HFFc6 (cell line): ENCODE measurements around the gene RHBDD3. TPM values are rescaled to one million over a fixed set of nuclear protein-coding genes. Genes with fewer than 3 reads are reported as not detected.

Source experiments
- DNase-seq: peaks from one replicate; pipeline ENCODE4 v3.0.0-alpha.2; 2018
- H3K27ac Mint-ChIP-seq: 2 replicates; pipeline ENCODE4 v1.8.0; 2020; ENCODE audit warnings: mild to moderate bottlenecking, mixed read lengths
- H3K27me3 Mint-ChIP-seq: 2 replicates; pipeline ENCODE4 v1.8.0; 2021; ENCODE audit warnings: mild to moderate bottlenecking, moderate library complexity, mixed read lengths; ENCODE audit not compliant: insufficient read depth
- H3K36me3 Mint-ChIP-seq: 2 replicates; pipeline ENCODE4 v1.8.0; 2021; ENCODE audit warnings: low read depth, mixed read lengths
- H3K4me1 Mint-ChIP-seq: 2 replicates; pipeline ENCODE4 v1.8.0; 2020; ENCODE audit warnings: low read depth, mixed read lengths
- H3K4me3 Mint-ChIP-seq: 2 replicates; pipeline ENCODE4 v1.8.0; 2020; ENCODE audit warnings: mild to moderate bottlenecking, moderate library complexity, mixed read lengths
- H3K9me3 Mint-ChIP-seq: 2 replicates; pipeline ENCODE4 v1.8.0; 2020; ENCODE audit warnings: mild to moderate bottlenecking, mixed read lengths
- CTCF ChIP-seq: fragments of 200-600 bp; sonication (generic); IDR thresholded peaks from 2 replicates; pipeline ENCODE4 v1.5.0; 2021; ENCODE audit warnings: antibody characterized with exemption, mild to moderate bottlenecking
- total RNA-seq, 6 experiments: library from RNA; stranded (reverse); fragmentation: NEBNext Ultra II Directional; extraction: Animal tissue kit (Norgen Biotek cat#: 25700); gene quantifications; 2 replicates in 1 of 6; 3 replicates in 5 of 6; pipeline ENCODE4 v1.2.3, GENCODE V29; 2021

RHBDD3 gene
- total RNA-seq, 6 experiments from 2014 or later: 19.4 to 24.0 (median 21.0) TPM

GRCh38 chr22:29258407-29259252 lies 9.2 kb downstream of the RHBDD3 start:
- Mint-ChIP-seq H3K27ac (no peak overlapping the region), H3K4me1 (no peaks in the 10 kb centered on the region), H3K4me3 (no peak overlapping the region), H3K27me3 (no peaks in the 10 kb centered on the region), H3K9me3 (no peaks in the 10 kb centered on the region), H3K36me3 (no peaks in the 10 kb centered on the region)
- TF ChIP-seq CTCF: no peak
- no peak for DNase-seq

GRCh38 chr22:29257751-29258181 lies 10.0 kb downstream of the RHBDD3 start:
- DNase-seq: no peak
- Mint-ChIP-seq H3K27ac (no peak overlapping the region), H3K4me3 (no peak overlapping the region)

GRCh38 chr22:29256606-29257325 lies 11.0 kb downstream of the RHBDD3 start:
- Mint-ChIP-seq H3K4me1 (no peaks in the 10 kb centered on the region), H3K27me3 (peaks cover 5% of the 10 kb centered on the region), H3K9me3 (no peaks in the 10 kb centered on the region), H3K27ac (no peak overlapping the region), H3K4me3 (no peak overlapping the region), H3K36me3 (no peaks in the 10 kb centered on the region)
- no peak for DNase-seq
- no peak for TF ChIP-seq CTCF

More at GRCh38 chr22:29257751-29258181, 10.0 kb downstream of the RHBDD3 start:
- Mint-ChIP-seq H3K9me3 (no peaks in the 10 kb centered on the region), H3K4me1 (no peaks in the 10 kb centered on the region), H3K36me3 (no peaks in the 10 kb centered on the region), H3K27me3 (no peaks in the 10 kb centered on the region; the same call in 1 of the 2 replicates)
- TF ChIP-seq CTCF: no peak

- no peak overlapping the region for H3K4me3 Mint-ChIP-seq
- no peaks in the 10 kb centered on the region for H3K36me3 Mint-ChIP-seq
- H3K9me3 Mint-ChIP-seq: no peaks in the 10 kb centered on the region
- no peak for TF ChIP-seq CTCF
- peaks cover 5% of the 10 kb centered on the region for H3K27me3 Mint-ChIP-seq
- no peaks in the 10 kb centered on the region for H3K4me1 Mint-ChIP-seq
- DNase-seq: no peak
- H3K27ac Mint-ChIP-seq: no peak overlapping the region
Measured at GRCh38 chr22:29255064-29255621, 12.6 kb downstream of the RHBDD3 start.

GRCh38 chr22:29254286-29254660 lies 13.5 kb downstream of the RHBDD3 start:
- H3K27ac Mint-ChIP-seq: no peak overlapping the region
- H3K4me1 Mint-ChIP-seq: no peaks in the 10 kb centered on the region
- H3K36me3 Mint-ChIP-seq: no peaks in the 10 kb centered on the region
- no peak for TF ChIP-seq CTCF
- H3K27me3 Mint-ChIP-seq: peaks cover 5% of the 10 kb centered on the region
- no peaks in the 10 kb centered on the region for H3K9me3 Mint-ChIP-seq
- DNase-seq: no peak
- H3K4me3 Mint-ChIP-seq: no peak overlapping the region
